ENCODE measurements around the gene LRIT2. TPM values are rescaled to one million over a fixed set of nuclear protein-coding genes. Genes with fewer than 3 reads are reported as not detected.

Gene LRIT2
- total RNA-seq, 2 donors from 2014 or later = not detected

DNA sequence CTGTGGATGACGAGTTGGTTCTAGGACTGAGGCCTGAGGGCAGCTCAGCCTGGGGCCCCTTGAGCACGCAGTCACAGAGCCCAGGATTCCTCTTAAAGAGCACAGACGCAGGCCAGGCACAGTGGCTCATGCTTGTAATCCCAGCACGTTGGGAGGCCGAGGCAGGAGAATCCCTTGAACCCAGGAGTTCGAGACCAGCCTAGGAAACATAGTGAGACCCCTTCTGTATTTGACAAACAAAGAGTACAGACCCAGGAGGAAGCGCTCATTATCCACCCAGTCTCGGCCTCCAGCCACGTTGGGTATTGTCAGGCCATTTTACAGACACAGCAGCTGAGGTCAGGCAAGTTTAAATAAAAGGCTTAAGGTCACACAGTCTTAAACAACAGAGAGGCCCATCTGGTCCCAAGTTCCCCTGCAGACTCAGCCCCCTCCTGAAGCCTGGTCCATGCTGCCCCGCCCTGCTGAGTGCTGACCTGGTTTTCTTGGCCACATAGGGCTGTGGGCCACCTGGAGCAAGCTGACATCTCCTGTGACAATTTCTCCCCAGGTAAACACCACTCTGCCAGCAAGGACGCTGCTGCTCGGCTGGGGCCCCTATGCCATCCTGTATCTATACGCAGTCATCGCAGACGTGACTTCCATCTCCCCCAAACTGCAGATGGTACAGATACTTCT, 32.1 kb upstream of the LRIT2 start:
- Mint-ChIP-seq H3K9me3 (no peaks in the 10 kb centered on the region), H3K27ac (no peak overlapping the region), H3K36me3 (ENCODE audit: insufficient read depth in 2 of 2) (no peaks in the 10 kb centered on the region), H3K27me3 (ENCODE audit: low read depth) (peaks cover 16% of the 10 kb centered on the region), H3K4me3 (peak overlapping the region in 1 of 2 donors; percentile 27), H3K4me1 (ENCODE audit: low read depth) (peaks cover 8% of the 10 kb centered on the region)
- no peak for DNase-seq
- ATAC-seq (replicated peaks in 1 of 2) = no peak

DNA sequence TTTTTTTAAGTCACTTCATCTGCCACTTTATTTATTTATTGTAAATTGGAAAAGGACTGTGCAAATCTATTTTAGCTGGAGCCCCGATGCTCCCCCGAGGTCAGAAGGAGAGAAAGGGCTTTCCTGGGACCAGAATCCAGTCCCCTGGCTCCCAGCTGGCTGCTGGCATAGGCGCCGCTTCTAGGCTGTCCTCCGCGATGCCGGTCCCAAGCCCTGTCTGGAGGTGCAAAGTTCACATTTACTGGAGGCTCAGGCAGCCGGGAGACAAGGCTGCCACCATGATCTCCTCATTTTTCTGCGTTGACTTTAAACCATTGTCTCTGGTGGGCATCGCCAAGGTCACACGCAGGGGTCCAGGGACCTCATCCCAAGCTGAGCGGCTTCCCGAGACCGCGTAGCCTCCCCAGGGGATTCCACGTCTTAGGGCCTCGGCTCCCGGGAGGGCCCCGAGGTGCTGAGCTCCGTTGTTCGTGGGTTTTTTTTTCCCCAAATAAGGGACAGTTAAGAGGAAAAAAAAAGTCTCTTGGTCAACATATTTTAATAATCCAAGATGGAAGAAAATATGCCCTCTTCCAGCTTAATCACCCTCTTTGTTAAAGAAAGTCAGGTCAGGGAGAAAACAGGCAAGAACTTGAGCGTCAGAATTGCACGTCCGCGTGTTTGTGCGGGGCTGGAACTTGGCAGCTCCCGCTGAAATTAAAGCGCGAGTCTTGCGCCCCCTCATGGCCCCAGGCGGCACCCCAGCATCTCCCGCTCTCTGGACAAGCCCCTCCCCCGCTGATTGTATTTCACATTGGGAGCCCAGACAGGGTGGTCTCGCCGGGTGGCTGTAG, 31.4 kb upstream of the LRIT2 start:
- H3K27ac Mint-ChIP-seq = no peak overlapping the region
- H3K27me3 Mint-ChIP-seq (ENCODE audit: low read depth) = peaks cover 13% of the 10 kb centered on the region
- H3K4me1 Mint-ChIP-seq (ENCODE audit: low read depth) = peaks cover 8% of the 10 kb centered on the region
- peak; percentile 59 to 63 for ATAC-seq (replicated peaks in 1 of 2)
- H3K36me3 Mint-ChIP-seq (ENCODE audit: insufficient read depth in 2 of 2) = no peaks in the 10 kb centered on the region
- H3K9me3 Mint-ChIP-seq = no peaks in the 10 kb centered on the region
- H3K4me3 Mint-ChIP-seq = peak overlapping the region in 1 of 2 donors; percentile 27
- peak; percentile 55 to 58 for DNase-seq

DNA sequence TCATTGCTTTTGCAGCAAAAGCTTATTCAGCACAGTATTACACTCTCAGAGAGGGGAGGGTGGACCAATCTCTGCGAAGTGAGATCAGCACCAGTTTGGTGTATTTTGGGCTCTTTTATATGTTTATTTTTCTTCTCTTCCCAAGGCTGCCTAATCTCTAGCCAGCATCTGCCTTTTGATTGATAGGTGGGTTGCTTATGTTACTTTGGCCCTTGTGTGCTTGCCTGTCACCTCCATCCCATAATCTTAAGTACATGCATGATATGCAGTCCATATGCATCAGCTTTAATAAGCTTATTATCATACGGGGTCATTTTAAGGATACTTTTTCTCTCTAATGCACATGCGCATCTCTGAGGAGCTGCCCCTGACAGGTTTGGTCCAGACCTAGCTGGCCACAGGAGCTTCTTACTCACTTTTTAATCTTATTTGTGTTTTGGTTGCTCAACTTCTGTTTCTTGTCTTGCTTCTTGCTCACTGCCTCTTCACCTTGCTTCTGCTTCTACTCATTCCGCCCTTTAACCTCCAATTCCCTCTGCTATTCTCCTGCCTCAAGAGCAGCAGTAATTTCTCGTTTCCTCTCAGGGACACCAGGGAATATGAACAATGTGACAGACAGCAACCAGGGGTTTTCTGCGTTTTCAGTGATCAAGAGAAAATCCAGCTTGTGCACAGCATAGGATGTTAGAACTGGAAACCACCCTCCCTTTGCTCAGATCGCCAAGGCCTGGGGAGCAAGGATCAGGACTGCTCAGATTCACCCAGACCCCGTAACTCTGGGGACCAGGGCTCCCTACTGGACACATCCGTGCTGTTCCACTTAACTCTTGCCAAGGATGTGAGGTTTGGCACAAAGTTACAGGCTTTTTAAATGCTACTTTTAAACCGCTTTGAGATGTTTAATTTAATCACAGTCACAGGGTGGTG, 29.5 kb upstream of the LRIT2 start:
- H3K9me3 Mint-ChIP-seq = no peaks in the 10 kb centered on the region
- H3K4me3 Mint-ChIP-seq = no peak overlapping the region
- no peak for DNase-seq
- no peaks in the 10 kb centered on the region for H3K36me3 Mint-ChIP-seq (ENCODE audit: insufficient read depth in 2 of 2)
- peaks cover 8% of the 10 kb centered on the region for H3K4me1 Mint-ChIP-seq (ENCODE audit: low read depth)
- H3K27ac Mint-ChIP-seq = no peak overlapping the region
- no peak for ATAC-seq (replicated peaks in 1 of 2)
- peaks cover 2% of the 10 kb centered on the region for H3K27me3 Mint-ChIP-seq (ENCODE audit: low read depth)

DNA sequence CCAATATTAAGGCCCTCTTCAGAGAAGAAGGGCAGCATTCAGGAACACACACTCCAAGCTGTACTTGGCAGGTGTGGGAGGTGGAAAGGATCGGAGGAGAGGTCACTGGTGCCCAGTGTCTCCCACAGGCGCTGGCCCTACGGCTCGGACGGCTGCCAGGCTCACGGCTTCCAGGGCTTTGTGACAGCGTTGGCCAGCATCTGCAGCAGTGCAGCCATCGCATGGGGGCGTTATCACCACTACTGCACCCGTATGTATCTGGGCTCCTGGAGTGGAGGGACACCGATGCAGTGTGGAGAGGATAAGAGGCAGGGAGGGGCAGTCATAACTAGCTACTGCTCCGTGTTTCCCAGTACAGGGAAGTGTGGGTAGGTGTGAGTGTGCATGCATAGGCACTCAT, 23.4 kb upstream of the LRIT2 start:
- Mint-ChIP-seq H3K36me3 (ENCODE audit: insufficient read depth in 2 of 2) (no peaks in the 10 kb centered on the region), H3K27ac (no peak overlapping the region), H3K4me3 (no peak overlapping the region), H3K9me3 (no peaks in the 10 kb centered on the region), H3K4me1 (ENCODE audit: low read depth) (no peaks in the 10 kb centered on the region), H3K27me3 (ENCODE audit: low read depth) (peaks cover 6% of the 10 kb centered on the region)
- DNase-seq (no peak), ATAC-seq (replicated peaks in 1 of 2) (no peak)

DNA sequence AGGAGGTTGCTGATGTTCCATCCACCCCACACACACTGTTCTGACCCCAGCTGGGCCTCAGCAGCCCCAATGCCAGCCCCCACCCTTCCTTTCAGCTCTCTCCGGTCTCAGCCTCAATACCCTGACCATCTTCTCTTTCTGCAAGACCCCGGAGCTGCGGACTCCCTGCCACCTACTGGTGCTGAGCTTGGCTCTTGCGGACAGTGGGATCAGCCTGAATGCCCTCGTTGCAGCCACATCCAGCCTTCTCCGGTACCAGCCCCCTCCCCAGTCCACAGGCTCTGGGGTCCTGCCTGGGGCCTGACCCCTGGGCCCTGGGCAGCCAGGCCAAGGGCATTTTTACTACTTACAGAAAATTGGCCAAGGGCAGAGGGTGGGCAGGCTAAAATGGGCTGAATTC, 22.2 kb upstream of the LRIT2 start:
- Mint-ChIP-seq H3K4me3 (no peak overlapping the region), H3K9me3 (no peaks in the 10 kb centered on the region), H3K27me3 (ENCODE audit: low read depth) (peaks cover 6% of the 10 kb centered on the region), H3K4me1 (ENCODE audit: low read depth) (no peaks in the 10 kb centered on the region), H3K36me3 (ENCODE audit: insufficient read depth in 2 of 2) (no peaks in the 10 kb centered on the region), H3K27ac (no peak overlapping the region)
- DNase-seq (no peak), ATAC-seq (replicated peaks in 1 of 2) (no peak)

DNA sequence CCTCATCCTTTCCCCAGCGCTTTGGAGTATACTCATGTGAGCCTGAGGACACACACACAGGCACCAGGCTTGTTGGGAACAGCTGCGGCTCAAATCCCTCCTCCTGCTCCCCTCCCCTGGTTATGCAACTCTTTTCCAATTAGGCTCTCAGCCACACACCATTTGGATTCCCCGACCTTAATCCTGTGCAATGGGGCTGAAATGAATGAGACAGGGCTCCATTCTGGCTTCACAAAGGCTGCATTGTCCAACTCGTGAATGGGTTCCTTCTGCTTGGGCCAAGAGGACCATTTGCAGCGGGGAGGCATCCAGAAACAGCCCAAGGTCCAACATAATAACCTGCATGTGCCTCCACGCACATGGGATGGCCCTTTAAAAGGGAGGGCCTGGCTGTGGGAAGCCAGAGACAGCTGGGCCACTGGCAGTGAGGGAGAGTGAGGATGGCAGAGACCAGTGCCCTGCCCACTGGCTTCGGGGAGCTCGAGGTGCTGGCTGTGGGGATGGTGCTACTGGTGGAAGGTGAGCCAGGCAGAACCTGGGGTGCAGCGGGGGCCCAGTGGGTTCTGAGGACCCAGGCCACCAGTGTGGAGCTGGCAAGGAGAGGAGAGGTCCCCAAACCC, 19.4 kb upstream of the LRIT2 start, which contains the start of gene RGR:
Gene RGR, plus strand, starts transcription at position 403 of the 620 bp plus-strand sequence. Its CDS starts 38 bp downstream, at position 441.
- Mint-ChIP-seq H3K4me3 (no peak within 1 kb of the TSS), H3K27me3 (ENCODE audit: low read depth) (peaks cover 6% of the 10 kb centered on the region), H3K4me1 (ENCODE audit: low read depth) (no peaks in the 10 kb centered on the region), H3K27ac (no peak within 1 kb of the TSS), H3K36me3 (ENCODE audit: insufficient read depth in 2 of 2) (no peaks in the 10 kb centered on the region), H3K9me3 (no peaks in the 10 kb centered on the region)
- DNase-seq (no peak), ATAC-seq (replicated peaks in 1 of 2) (no peak)

DNA sequence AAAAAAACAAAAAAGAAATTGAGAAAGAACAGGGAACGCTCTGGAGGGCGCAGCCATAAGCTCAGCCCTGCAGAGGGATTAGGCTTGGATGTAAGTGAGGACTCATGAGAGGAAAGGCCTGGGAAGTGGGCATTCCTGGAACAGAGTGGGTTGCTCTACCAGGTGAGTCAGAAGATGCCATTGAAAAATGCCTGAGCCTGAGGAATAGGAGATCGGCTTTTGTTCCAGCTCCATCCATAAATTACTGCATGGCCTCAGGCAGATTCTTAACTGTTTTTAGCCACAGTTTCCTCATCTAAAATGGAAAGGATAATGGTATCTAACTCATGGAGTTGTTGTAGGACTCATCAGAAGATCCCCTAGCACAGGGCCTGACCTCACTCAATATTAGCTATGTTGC, 18.4 kb upstream of the LRIT2 start:
- H3K9me3 Mint-ChIP-seq = no peaks in the 10 kb centered on the region
- no peaks in the 10 kb centered on the region for H3K36me3 Mint-ChIP-seq (ENCODE audit: insufficient read depth in 2 of 2)
- no peak overlapping the region for H3K27ac Mint-ChIP-seq
- no peak overlapping the region for H3K4me3 Mint-ChIP-seq
- H3K4me1 Mint-ChIP-seq (ENCODE audit: low read depth) = no peaks in the 10 kb centered on the region
- no peak for DNase-seq
- peaks cover 11% of the 10 kb centered on the region for H3K27me3 Mint-ChIP-seq (ENCODE audit: low read depth)
- no peak for ATAC-seq (replicated peaks in 1 of 2)

DNA sequence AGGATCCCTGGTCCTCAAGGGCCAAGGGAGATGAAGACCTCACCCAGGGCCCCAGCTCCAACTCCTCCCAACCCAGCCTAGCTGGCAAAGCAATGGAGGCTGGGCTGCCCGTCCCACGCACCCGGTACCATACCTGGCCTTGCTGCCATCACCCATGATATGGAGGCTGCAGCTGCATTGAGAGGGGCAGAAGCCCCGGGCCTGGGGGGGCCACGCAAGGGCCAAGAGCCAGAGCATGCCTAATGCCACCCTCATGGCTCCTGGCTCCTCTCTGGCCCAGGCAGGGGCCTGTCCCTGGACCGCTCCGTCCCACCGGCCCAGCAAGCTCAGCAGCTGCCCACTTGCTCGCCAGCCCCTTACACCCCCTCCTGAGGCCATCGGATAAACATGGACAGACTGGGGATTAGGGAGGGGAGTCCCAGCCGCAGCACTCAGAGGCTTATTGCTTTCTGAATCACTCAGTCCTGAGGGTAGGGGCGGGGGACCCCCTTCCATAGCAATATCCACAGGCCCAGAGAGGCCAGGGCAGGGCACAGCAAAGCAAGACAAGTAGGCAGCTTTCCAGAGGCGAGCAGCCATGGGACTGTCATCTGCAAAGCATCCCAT, 15.9 kb upstream of the LRIT2 start, which contains the start of gene LRIT1:
Gene LRIT1, minus strand, starts transcription at position 362 of the 606 bp plus-strand sequence. Its CDS starts 107 bp downstream, at position 255.
- DNase-seq = no peak
- Mint-ChIP-seq H3K4me1 (ENCODE audit: low read depth) (no peaks in the 10 kb centered on the region), H3K36me3 (ENCODE audit: insufficient read depth in 2 of 2) (no peaks in the 10 kb centered on the region), H3K4me3 (no peak within 1 kb of the TSS), H3K9me3 (no peaks in the 10 kb centered on the region), H3K27ac (no peak within 1 kb of the TSS), H3K27me3 (ENCODE audit: low read depth) (peaks cover 7% of the 10 kb centered on the region)
- ATAC-seq (replicated peaks in 1 of 2) = no peak

DNA sequence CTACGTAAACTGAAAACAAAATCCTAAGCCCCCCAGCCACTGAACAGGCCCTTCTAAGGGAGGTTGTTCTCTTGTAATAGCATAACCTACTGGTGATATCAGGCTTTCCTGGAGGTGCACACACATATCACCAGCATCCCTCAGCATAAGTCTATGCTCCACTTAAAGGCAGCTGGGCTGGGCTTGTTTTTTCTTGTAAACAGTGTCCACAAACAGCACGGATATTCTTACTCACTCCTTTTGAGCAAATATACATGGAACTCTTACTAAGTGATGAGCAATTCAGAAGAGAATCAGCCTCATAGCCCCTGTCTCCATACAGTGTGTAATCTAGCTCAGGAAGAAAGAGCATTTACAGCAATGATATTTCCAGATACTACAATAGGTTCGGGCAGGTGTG, 13.6 kb upstream of the LRIT2 start:
- Mint-ChIP-seq H3K36me3 (ENCODE audit: insufficient read depth in 2 of 2) (no peaks in the 10 kb centered on the region), H3K27ac (no peak overlapping the region), H3K9me3 (no peaks in the 10 kb centered on the region)

DNA sequence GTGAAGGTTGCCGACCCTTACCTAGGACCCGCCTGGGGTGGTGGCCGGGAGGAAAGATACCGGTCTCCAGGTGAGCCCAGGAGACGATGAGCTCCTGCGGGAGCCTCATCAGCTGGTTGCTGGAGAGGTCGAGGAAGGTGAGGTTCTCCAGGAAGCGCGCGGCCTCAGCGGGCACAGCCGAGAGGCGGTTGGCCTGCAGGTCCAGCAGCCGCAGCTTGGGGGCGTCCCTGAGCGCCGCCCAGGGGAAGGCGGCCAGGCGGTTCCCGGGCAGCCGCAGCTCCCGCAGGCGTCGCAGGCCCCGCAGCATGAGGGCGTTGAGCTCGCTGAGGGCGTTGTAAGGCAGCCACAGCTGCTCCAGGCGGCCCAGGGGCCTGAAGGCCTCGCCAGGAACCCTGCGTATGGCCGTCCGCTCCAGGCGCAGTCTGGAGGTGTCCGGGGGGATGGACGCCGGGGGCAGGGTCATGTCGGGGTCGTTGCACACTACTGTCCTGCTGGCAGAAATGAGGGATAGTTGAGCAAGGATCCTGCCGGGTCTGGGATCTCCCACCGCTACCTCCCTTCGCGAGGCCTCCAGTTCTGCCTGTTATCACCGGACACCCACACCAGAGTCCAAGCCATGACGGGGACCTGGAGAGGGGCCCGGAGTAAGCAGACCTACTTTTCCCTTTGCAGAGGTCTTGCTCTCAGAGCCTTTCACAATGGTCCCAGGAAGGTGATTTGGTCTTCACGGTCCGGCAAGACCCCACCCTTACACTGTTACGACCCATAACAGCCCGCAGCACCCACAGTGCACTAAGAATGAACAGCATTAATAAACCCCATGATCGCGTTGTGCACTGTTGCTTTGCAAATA, 12.1 kb upstream of the LRIT2 start:
- H3K27me3 Mint-ChIP-seq (ENCODE audit: low read depth) = peaks cover 7% of the 10 kb centered on the region
- ATAC-seq (replicated peaks in 1 of 2) (no peak), DNase-seq (no peak)
- H3K4me1 Mint-ChIP-seq (ENCODE audit: low read depth) = no peaks in the 10 kb centered on the region
- no peaks in the 10 kb centered on the region for H3K36me3 Mint-ChIP-seq (ENCODE audit: insufficient read depth in 2 of 2)
- H3K4me3 Mint-ChIP-seq = no peak overlapping the region
- H3K27ac Mint-ChIP-seq = no peak overlapping the region
- H3K9me3 Mint-ChIP-seq = no peaks in the 10 kb centered on the region

More for the DNA sequence above, 13.6 kb upstream of the LRIT2 start:
- H3K4me1 Mint-ChIP-seq (ENCODE audit: low read depth) = no peaks in the 10 kb centered on the region
- no peak for DNase-seq
- H3K4me3 Mint-ChIP-seq = no peak overlapping the region
- ATAC-seq (replicated peaks in 1 of 2) = no peak
- H3K27me3 Mint-ChIP-seq (ENCODE audit: low read depth) = peaks cover 7% of the 10 kb centered on the region

DNA sequence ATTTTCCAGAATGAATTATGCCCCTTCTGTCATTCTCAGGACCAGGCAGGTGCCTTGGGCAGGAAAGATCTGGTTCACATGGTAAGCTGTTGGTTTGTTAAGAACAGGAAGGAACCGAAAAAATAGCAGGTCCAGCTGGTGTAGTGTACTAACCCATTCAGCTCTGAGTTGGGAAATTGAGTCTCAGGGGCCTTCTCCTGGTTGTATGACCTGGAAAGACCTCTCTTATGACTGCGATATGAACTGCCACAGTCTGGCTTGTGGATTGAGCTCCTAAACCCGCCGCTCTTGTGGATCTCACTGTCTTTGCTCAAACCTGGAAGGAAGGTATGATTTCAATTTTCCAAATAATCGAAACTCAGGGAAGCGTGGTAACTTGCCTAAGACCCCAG, 11.5 kb upstream of the LRIT2 start:
- H3K9me3 Mint-ChIP-seq = no peaks in the 10 kb centered on the region
- DNase-seq (no peak), ATAC-seq (replicated peaks in 1 of 2) (no peak)
- no peak overlapping the region for H3K27ac Mint-ChIP-seq
- H3K36me3 Mint-ChIP-seq (ENCODE audit: insufficient read depth in 2 of 2) = no peaks in the 10 kb centered on the region
- no peaks in the 10 kb centered on the region for H3K4me1 Mint-ChIP-seq (ENCODE audit: low read depth)
- no peak overlapping the region for H3K4me3 Mint-ChIP-seq
- H3K27me3 Mint-ChIP-seq (ENCODE audit: low read depth) = peaks cover 7% of the 10 kb centered on the region

Measured in activated T-cell treated with anti-CD3 and anti-CD28 coated beads, Interleukin-2, amount 50 U/mL, for 72 hours (primary cell).